DOHH2 (cell line): Measurements from ENCODE around the gene GRB2.

Source experiments
- H3F3A ChIP-seq: fragments of 200-600 bp; sonication (generic), shearing (Covaris generic); 2 replicates; pipeline ENCODE4 v1.6.0; 2016; ENCODE audit warnings: antibody characterized with exemption, mild to moderate bottlenecking; ENCODE audit not compliant: control insufficient read depth, insufficient read depth
- H3K27ac ChIP-seq: fragments of 200-600 bp; sonication (generic); 2 replicates; pipeline ENCODE4 v1.5.1; 2014; ENCODE audit warnings: low read depth, mild to moderate bottlenecking, low read length, moderate library complexity
- H3K27me3 ChIP-seq: fragments of 200-600 bp; sonication (generic); 2 replicates; pipeline ENCODE4 v1.6.1; 2014; ENCODE audit warnings: mild to moderate bottlenecking, low read length, mixed read lengths; ENCODE audit not compliant: control insufficient read depth
- H3K36me3 ChIP-seq: fragments of 200-600 bp; sonication (generic); 2 replicates; pipeline ENCODE4 v1.6.1; 2014; ENCODE audit warnings: mild to moderate bottlenecking, low read length, moderate library complexity, mixed read lengths; ENCODE audit not compliant: control insufficient read depth
- H3K4me1 ChIP-seq: fragments of 200-600 bp; sonication (generic); 2 replicates; pipeline ENCODE4 v1.6.1; 2014; ENCODE audit warnings: mild to moderate bottlenecking, low read length, mixed read lengths; ENCODE audit not compliant: control insufficient read depth
- H3K4me2 ChIP-seq: fragments of 200-600 bp; sonication (generic); 2 replicates; pipeline ENCODE4 v1.6.0; 2014; ENCODE audit warnings: mild to moderate bottlenecking, low read length, moderate library complexity
- H3K4me3 ChIP-seq: fragments of 200-600 bp; sonication (generic); 2 replicates; pipeline ENCODE4 v1.5.1; 2014; ENCODE audit warnings: mild to moderate bottlenecking, low read length, mixed read lengths
- H3K79me2 ChIP-seq: fragments of 200-600 bp; sonication (generic); 2 replicates; pipeline ENCODE4 v1.6.1; 2014; ENCODE audit warnings: mild to moderate bottlenecking, low read length, mixed read lengths; ENCODE audit not compliant: control insufficient read depth
- H3K9me2 ChIP-seq: fragments of 200-600 bp; sonication (generic); replicated peaks from 2 replicates; pipeline ENCODE4 v1.6.1; 2014; ENCODE audit warnings: mild to moderate bottlenecking, low read length, mixed read lengths; ENCODE audit not compliant: control insufficient read depth
- H3K9me3 ChIP-seq: fragments of 200-600 bp; sonication (generic); 2 replicates; pipeline ENCODE4 v1.6.1; 2014; ENCODE audit warnings: antibody characterized with exemption, low read length, mixed read lengths; ENCODE audit not compliant: control insufficient read depth, insufficient read depth
- H4K20me1 ChIP-seq: fragments of 200-600 bp; sonication (generic); 2 replicates; pipeline ENCODE4 v1.6.0; 2014; ENCODE audit warnings: low read depth, mild to moderate bottlenecking, antibody characterized with exemption, low read length, moderate library complexity; ENCODE audit not compliant: control insufficient read depth, insufficient read depth
- EZH2phosphoT487 ChIP-seq: fragments of 200-600 bp; sonication (generic); IDR thresholded peaks from 2 replicates; pipeline ENCODE4 v1.6.1; 2017; ENCODE audit warnings: borderline replicate concordance, mild to moderate bottlenecking, antibody characterized with exemption, low read length, moderate library complexity, mixed read lengths
- TF ChIP-seq, protein P1 (sequence below): fragments of 200-600 bp; sonication (generic); IDR thresholded peaks from one replicate; pipeline ENCODE4 v1.5.1; 2014; ENCODE audit warnings: antibody characterized with exemption, mild to moderate bottlenecking, low read depth, low read length; ENCODE audit not compliant: poor library complexity, severe bottlenecking

The GRB2 gene

DNA sequence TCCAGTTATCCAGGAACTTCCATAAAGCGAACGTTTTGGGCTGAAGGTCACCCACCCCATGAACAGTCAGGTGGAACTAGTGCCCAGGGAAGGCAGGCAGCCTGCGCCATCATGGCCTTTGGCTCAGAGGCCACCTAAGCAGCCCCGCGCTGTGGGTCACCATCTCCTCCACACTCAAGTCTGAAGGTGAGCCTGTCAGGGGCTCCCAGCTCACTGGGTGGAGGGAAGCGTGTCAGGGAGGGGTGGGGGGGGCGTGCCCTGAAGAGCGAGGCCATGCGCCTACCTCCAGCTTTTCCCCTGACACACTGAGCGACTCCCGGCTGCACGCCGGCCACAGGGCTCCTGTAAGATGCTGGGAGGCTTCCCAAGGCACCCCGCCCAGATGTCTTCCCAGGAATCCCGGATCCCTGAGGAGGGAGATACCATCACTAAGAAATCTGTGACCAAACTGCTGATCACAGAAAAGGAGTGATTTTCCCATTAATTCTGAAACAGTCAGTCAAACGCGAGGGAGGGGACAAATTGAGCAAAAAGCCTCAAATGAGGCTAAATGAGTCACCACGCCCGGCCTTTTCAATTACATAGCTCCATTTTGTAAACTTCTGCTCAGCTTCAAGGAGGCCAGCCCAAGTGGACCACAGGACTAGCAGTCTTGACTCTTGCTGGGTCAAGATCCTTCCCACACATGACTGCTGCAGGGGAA is 89.8 kb downstream of the GRB2 start:
- Histone ChIP-seq H3K4me2 (no peak overlapping the region), H3F3A (peaks cover 7% of the 10 kb centered on the region), H3K4me3 (no peak overlapping the region), H3K27ac (no peak overlapping the region), H4K20me1 (no peaks in the 10 kb centered on the region), H3K36me3 (peaks cover 34% of the 10 kb centered on the region), H3K79me2 (peaks cover 2% of the 10 kb centered on the region; the same call in 1 of the 2 replicates), H3K9me2 (no peaks in the 10 kb centered on the region), H3K4me1 (peaks cover 40% of the 10 kb centered on the region), H3K9me3 (no peaks in the 10 kb centered on the region), H3K27me3 (no peaks in the 10 kb centered on the region)
- TF ChIP-seq EZH2phosphoT487, result no peak
- TF ChIP-seq, protein P1, sequence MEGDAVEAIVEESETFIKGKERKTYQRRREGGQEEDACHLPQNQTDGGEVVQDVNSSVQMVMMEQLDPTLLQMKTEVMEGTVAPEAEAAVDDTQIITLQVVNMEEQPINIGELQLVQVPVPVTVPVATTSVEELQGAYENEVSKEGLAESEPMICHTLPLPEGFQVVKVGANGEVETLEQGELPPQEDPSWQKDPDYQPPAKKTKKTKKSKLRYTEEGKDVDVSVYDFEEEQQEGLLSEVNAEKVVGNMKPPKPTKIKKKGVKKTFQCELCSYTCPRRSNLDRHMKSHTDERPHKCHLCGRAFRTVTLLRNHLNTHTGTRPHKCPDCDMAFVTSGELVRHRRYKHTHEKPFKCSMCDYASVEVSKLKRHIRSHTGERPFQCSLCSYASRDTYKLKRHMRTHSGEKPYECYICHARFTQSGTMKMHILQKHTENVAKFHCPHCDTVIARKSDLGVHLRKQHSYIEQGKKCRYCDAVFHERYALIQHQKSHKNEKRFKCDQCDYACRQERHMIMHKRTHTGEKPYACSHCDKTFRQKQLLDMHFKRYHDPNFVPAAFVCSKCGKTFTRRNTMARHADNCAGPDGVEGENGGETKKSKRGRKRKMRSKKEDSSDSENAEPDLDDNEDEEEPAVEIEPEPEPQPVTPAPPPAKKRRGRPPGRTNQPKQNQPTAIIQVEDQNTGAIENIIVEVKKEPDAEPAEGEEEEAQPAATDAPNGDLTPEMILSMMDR, result no peak

DNA sequence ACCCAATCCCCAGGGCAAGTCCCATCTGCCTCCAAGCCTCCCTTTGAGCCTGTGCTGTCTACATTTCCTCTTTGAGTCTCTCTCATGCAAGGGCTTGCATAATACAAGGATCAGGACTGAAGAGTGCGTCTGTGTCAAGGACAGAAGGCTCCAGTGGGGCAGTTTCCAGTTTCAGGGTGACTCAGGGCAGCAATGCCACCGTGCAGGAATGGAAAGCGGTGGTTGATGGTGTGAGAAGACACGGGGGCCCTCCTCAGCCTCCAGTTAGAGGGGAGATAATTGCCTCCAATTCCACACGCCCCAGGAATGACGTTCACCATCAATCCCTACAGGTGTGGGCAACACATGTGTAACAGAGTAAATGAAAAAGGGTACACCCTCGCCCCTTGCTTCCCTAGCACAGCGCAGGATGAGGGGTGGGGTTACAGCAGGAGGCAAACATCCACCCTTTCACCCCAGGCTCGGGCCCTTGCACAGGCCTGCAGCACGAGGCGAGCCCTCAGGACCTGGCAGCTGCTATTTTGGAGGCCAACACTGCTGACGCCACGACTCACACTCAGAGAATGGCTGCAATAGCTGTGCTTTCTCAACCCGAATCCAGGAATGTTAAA is 91.4 kb downstream of the GRB2 start:
- H3K4me2 ChIP-seq, result no peak overlapping the region
- H3K36me3 ChIP-seq, result peaks cover 17% of the 10 kb centered on the region
- H4K20me1 ChIP-seq, result no peaks in the 10 kb centered on the region
- no peaks in the 10 kb centered on the region for H3K79me2 ChIP-seq
- H3K9me2 ChIP-seq, result no peaks in the 10 kb centered on the region
- TF ChIP-seq EZH2phosphoT487, result no peak
- TF ChIP-seq, protein P1, result no peak
- peaks cover 4% of the 10 kb centered on the region; the same call in 1 of the 2 replicates for H3F3A ChIP-seq
- no peak overlapping the region for H3K27ac ChIP-seq
- H3K27me3 ChIP-seq, result no peaks in the 10 kb centered on the region
- no peaks in the 10 kb centered on the region for H3K9me3 ChIP-seq
- H3K4me1 ChIP-seq, result peaks cover 27% of the 10 kb centered on the region
- H3K4me3 ChIP-seq, result no peak overlapping the region

DNA sequence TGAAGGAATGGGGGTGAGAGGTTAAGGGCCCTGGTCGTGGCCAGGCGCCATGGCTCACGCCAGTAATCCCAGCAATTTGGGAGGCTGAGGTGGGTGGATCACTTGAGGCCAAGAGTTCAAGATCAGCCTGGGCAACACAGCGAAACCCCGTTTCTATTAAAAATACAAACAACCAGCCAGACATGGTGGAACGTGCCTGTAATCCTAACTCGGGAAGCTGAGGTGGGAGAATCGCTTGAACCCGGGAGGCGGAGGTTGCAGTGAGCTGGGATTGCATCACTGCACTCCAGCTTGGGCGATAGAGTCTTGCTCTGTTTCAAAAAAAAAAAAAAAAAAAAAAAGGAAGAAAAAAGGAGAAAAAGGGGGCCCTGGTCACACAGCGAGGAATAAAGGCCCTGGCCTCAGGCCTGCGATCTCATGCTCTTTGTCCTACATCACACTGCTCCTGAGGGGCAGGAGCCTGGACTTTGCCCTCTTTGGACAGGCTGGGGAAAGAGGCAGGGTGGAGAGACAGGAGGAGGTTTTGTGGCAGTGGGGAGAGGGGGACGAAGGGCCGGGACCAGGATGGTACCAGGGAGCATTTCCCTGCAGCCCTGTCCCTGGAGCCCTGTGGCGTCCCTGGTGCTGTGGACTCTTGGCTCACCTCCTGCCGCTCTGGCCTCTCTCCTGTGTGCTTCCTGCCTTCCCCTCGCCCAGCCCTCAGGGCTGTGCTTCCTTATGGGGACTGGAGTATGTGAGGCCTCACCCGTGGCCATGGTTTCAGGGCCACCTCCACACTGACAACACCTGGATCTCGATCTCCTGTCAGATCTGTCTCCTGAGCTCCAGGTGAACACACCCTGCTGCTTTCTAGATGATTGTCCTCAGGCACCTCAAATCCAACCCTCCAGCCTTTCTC is 96.5 kb downstream of the GRB2 start:
- H3K27ac ChIP-seq, result no peak overlapping the region

More for the DNA sequence above, 96.5 kb downstream of the GRB2 start:
- H3K27me3 ChIP-seq, result no peaks in the 10 kb centered on the region
- TF ChIP-seq, protein P1, result no peak
- TF ChIP-seq EZH2phosphoT487, result no peak
- H3K79me2 ChIP-seq, result no peaks in the 10 kb centered on the region
- H3F3A ChIP-seq, result no peaks in the 10 kb centered on the region
- no peak overlapping the region for H3K4me3 ChIP-seq
- no peak overlapping the region for H3K4me2 ChIP-seq
- no peaks in the 10 kb centered on the region for H3K9me3 ChIP-seq
- H4K20me1 ChIP-seq, result no peaks in the 10 kb centered on the region
- H3K36me3 ChIP-seq, result no peaks in the 10 kb centered on the region
- H3K9me2 ChIP-seq, result no peaks in the 10 kb centered on the region
- peaks cover 20% of the 10 kb centered on the region for H3K4me1 ChIP-seq
